Psoas muscle (tissue), 8 donors: ENCODE results near the gene FMOD. TPM values are rescaled to one million over a fixed set of nuclear protein-coding genes. Genes with fewer than 3 reads are reported as not detected.
A peak's percentile ranks its signal among the peaks of the same experiment; 100 is the strongest.

ENCODE experiments used
- ATAC-seq, 4 donors: fragments of 200-7000 bp; cut with Tn5 transposase; one replicate each; pipeline ENCODE4 v1.9.1; 2020; ENCODE audit warnings: moderate library complexity in 3 of 4, mild to moderate bottlenecking in 2 of 4
- DNase-seq, 2 donors: peaks; one replicate each; pipeline ENCODE4 v3.0.0-alpha.2; 2020
- H3K27ac ChIP-seq: fragments of 200-600 bp; one replicate; pipeline ENCODE4 v1.8.0; 2022
- H3K27me3 ChIP-seq, 3 donors: fragments of 200-600 bp in 1 of 3; one replicate each; pipeline versions ENCODE4 v1.6.1 to v1.8.0; 2013 to 2022; ENCODE audit warnings: low read length in 2 of 3, mild to moderate bottlenecking in 2 of 3, moderate library complexity in 1 of 3; ENCODE audit not compliant: insufficient read depth in 3 of 3
- H3K36me3 ChIP-seq, 2 donors: fragments of 200-600 bp in 1 of 2; one replicate each; pipeline versions ENCODE4 v1.6.1 to v1.8.0; 2013 to 2022; ENCODE audit warnings: low read depth in 1 of 2, mild to moderate bottlenecking in 1 of 2, moderate library complexity in 1 of 2; ENCODE audit not compliant: insufficient read depth in 1 of 2
- H3K4me1 ChIP-seq: fragments of 200-600 bp; one replicate; pipeline ENCODE4 v1.8.0; 2022
- H3K4me3 ChIP-seq: fragments of 200-600 bp; one replicate; pipeline ENCODE4 v1.8.0; 2022; ENCODE audit warnings: mild to moderate bottlenecking
- H3K9me3 ChIP-seq: fragments of 200-600 bp; one replicate; pipeline ENCODE4 v1.8.0; 2022
- CTCF ChIP-seq: fragments of 200-600 bp; IDR thresholded peaks from one replicate; pipeline ENCODE4 v1.8.0; 2022; ENCODE audit warnings: antibody characterized with exemption
- WGBS, 3 donors: extraction: QIAGEN DNeasy Blood & Tissue Kit; methylation state at CpG; one replicate each; pipeline versions ENCODE4 v1.1.6 to v1.1.7; 2013; 5-methylcytosine and 5-hydroxymethylcytosine counted together
- intact Hi-C, 2 donors: fragments of 100-400 bp; cut with DNase I; formaldehyde crosslinking; loops; one replicate each; pipeline versions ENCODE4 v1.11.0 to v1.14.2; 2022
- polyA plus RNA-seq, 3 donors: library from polyadenylated mRNA; stranded (reverse); fragments of 200-250 nt; gene quantifications; one replicate each; pipeline ENCODE4 v1.2.3, GENCODE V29; 2013
- total RNA-seq, 4 donors: library from RNA; stranded (reverse); fragmentation: NEBNext Ultra II Directional in 2 of 4; extraction: Animal tissue kit (Norgen Biotek cat#: 25700) in 2 of 4; gene quantifications; one replicate each; pipeline versions ENCODE4 v1.2.1 to v1.2.4, GENCODE V29; 2021 to 2023
- donor health status: healthy with polysubstance abuse.
- donor health status: DM: no; HTN: no; CAD: no; lungs with moderate emphysema.
- donor health status: Bipolar disorder and iron deficiency.
- donor health status: healthy.
- donor health status: DM: yes; HTN: yes; CAD: no.
- donor health status: DM: no; HTN: no; CAD: no.
- donor health status: DM: no; HTN: no; CAD: no.
- donor health status: DM: yes; HTN: yes; CAD: no.

The FMOD gene
- total and polyA plus RNA-seq, 7 donors = 3.0 to 9.6 (median 4.6) TPM

- intact Hi-C loops = no loop called here
- Histone ChIP-seq H3K4me1 (no peaks in the 10 kb centered on the region), H3K27me3 (peaks cover 0 to 19% (median 0%) of the 10 kb centered on the region in 3 donors), H3K27ac (no peak overlapping the region), H3K4me3 (no peak overlapping the region), H3K9me3 (no peaks in the 10 kb centered on the region), H3K36me3 (no peaks in the 10 kb centered on the region)
- no peak for ATAC-seq
- TF ChIP-seq CTCF = no peak
- DNase-seq = no peak
- WGBS, 3 donors = 67 to 78% (median 71%) methylated on average over 10 of the region's 10 CpGs
These were observed 9.7 kb upstream of the FMOD start for GRCh38 chr1:203360547-203361185.

- intact Hi-C loops = no loop called here
- Histone ChIP-seq H3K27me3 (peaks cover 0 to 9% (median 0%) of the 10 kb centered on the region in 3 donors), H3K27ac (no peak overlapping the region), H3K4me3 (no peak overlapping the region), H3K4me1 (no peaks in the 10 kb centered on the region), H3K36me3 (no peaks in the 10 kb centered on the region), H3K9me3 (no peaks in the 10 kb centered on the region)
- no peak for TF ChIP-seq CTCF
- ATAC-seq (no peak), DNase-seq (peak; percentile 46 to 69)
These were observed 8.2 kb upstream of the FMOD start for GRCh38 chr1:203359010-203359571.

GRCh38 chr1:203354246-203354645 lies 3.3 kb upstream of the FMOD start:
- TF ChIP-seq CTCF = no peak
- Histone ChIP-seq H3K27me3 (peaks cover 0 to 3% (median 0%) of the 10 kb centered on the region in 3 donors), H3K36me3 (no peaks in the 10 kb centered on the region), H3K4me1 (no peaks in the 10 kb centered on the region), H3K27ac (no peak overlapping the region), H3K9me3 (no peaks in the 10 kb centered on the region), H3K4me3 (no peak overlapping the region)
- 51 to 71% (median 58%) methylated on average over 2 of the region's 2 CpGs for WGBS, 3 donors
- DNase-seq (no peak), ATAC-seq (no peak)
- intact Hi-C loops = no loop called here

- WGBS, 3 donors = 79 to 87% (median 83%) methylated on average over 7 to 8 of the region's 8 CpGs
These were observed 2.6 kb upstream of the FMOD start for GRCh38 chr1:203353486-203353885.

More at GRCh38 chr1:203353486-203353885, 2.6 kb upstream of the FMOD start:
- no peak for ATAC-seq
- H3K36me3 ChIP-seq = no peaks in the 10 kb centered on the region
- no peak for DNase-seq
- peaks cover 0 to 1% (median 0%) of the 10 kb centered on the region in 3 donors for H3K27me3 ChIP-seq
- H3K4me3 ChIP-seq = no peak overlapping the region
- no peak for TF ChIP-seq CTCF
- intact Hi-C loops = no loop called here
- no peaks in the 10 kb centered on the region for H3K4me1 ChIP-seq
- H3K27ac ChIP-seq = no peak overlapping the region
- no peaks in the 10 kb centered on the region for H3K9me3 ChIP-seq
